BLaER1 (cell line): ENCODE measurements around the gene SYT8.

Experiments used
- H3K27ac ChIP-seq: shearing (Covaris generic); formaldehyde crosslinking; 2 replicates; pipeline ENCODE4 v1.8.1; 2022
- H3K27me3 ChIP-seq: shearing (Covaris generic); formaldehyde crosslinking; 2 replicates; pipeline ENCODE4 v1.8.1; 2022
- H3K36me3 ChIP-seq: shearing (Covaris generic); formaldehyde crosslinking; 2 replicates; pipeline ENCODE4 v1.8.1; 2022
- H3K4me1 ChIP-seq: shearing (Covaris generic); formaldehyde crosslinking; 2 replicates; pipeline ENCODE4 v1.8.1; 2022
- H3K4me2 ChIP-seq: shearing (Covaris generic); formaldehyde crosslinking; 2 replicates; pipeline ENCODE4 v1.8.1; 2022
- H3K4me3 ChIP-seq: shearing (Covaris generic); formaldehyde crosslinking; 2 replicates; pipeline ENCODE4 v1.8.1; 2022
- H3K9ac ChIP-seq: shearing (Covaris generic); formaldehyde crosslinking; 2 replicates; pipeline ENCODE4 v1.8.1; 2022
- H3K9me3 ChIP-seq: shearing (Covaris generic); formaldehyde crosslinking; 2 replicates; pipeline ENCODE4 v1.8.1; 2022
- H4K20me1 ChIP-seq: shearing (Covaris generic); formaldehyde crosslinking; 2 replicates; pipeline ENCODE4 v1.8.1; 2022
- Cebpa-rat ChIP-seq: shearing (Covaris generic); IDR thresholded peaks from 2 replicates; pipeline ENCODE4 v1.8.1; 2022

SYT8 gene

DNA sequence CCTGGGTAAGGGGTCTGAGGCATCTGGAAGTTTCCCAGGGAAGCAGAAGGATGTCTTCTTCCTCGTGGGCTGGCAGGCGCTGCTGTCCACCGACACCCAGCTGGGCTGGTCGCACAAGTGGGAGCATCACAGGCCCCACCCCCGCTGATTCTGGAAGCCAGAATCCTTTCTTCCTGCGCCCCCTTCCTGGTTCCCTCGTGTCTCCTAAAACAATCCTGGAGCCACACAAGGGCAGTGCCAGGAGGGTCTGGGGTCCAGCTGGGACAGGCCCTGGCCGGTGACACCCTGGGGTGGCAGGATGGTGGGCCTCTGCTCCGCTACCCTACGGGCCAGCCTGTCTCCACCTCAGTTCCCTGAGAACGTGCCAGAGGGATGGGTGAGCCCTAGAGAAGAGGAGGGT is 22.3 kb downstream of the SYT8 start:
- H3K27ac ChIP-seq: no peak overlapping the region
- peak overlapping the region; percentile 89 for H3K4me2 ChIP-seq
- H3K9ac ChIP-seq: no peak overlapping the region
- H3K27me3 ChIP-seq: peaks cover 8% of the 10 kb centered on the region; the same call in 1 of the 2 replicates
- H3K4me1 ChIP-seq: peaks cover 54% of the 10 kb centered on the region
- H3K9me3 ChIP-seq: no peaks in the 10 kb centered on the region
- no peak overlapping the region for H3K4me3 ChIP-seq
- TF ChIP-seq Cebpa-rat: no peak
- H4K20me1 ChIP-seq: peaks cover 36% of the 10 kb centered on the region
- H3K36me3 ChIP-seq: no peaks in the 10 kb centered on the region

DNA sequence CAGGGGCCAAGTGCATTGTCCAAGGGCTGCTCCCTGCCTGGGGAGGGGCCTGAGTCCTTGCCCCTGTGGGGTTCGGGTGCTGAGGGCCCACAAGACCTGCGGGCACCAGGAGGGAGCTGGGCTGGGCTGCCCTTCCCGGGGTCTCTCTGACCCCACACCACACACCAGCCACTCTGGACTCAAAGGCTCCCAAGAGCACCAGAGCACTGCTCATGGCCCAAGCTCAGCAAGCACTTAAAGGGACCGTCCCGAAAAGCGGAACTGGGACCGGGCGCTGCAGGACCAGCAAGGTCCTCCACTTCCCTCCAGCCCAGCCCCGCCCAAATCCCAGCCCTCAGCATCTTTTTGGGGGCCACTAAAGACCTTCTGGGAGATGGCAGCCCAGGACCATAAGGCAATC is 23.4 kb downstream of the SYT8 start:
- H3K9ac ChIP-seq: no peak overlapping the region
- H3K9me3 ChIP-seq: no peaks in the 10 kb centered on the region
- no peak overlapping the region for H3K4me2 ChIP-seq
- H3K27ac ChIP-seq: no peak overlapping the region
- H3K27me3 ChIP-seq: peaks cover 19% of the 10 kb centered on the region
- no peak overlapping the region for H3K4me3 ChIP-seq
- no peaks in the 10 kb centered on the region for H3K36me3 ChIP-seq
- no peak for TF ChIP-seq Cebpa-rat
- peaks cover 35% of the 10 kb centered on the region for H4K20me1 ChIP-seq
- H3K4me1 ChIP-seq: peaks cover 43% of the 10 kb centered on the region

DNA sequence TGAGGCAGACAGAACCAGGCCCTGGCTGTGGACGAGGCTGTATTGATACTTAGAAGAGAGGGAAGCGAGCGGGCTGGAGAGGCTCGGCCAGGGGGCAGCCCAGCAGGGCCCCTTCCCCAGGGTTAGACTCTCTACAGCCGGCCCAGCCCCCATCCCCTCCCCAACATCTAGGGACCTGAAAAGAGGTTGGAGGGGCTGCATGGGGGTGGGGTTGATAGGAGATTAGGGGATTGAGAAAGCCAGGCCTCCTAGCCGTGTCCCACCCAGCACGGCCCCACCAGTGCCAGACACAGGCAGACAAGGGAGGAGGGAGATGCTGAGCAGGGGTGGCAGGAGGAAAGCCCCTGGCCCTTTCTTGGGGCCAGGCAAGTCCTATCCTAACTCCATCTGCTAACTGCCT is 23.8 kb downstream of the SYT8 start:
- no peaks in the 10 kb centered on the region for H3K9me3 ChIP-seq
- H3K4me3 ChIP-seq: no peak overlapping the region
- TF ChIP-seq Cebpa-rat: no peak
- H3K27me3 ChIP-seq: peaks cover 23% of the 10 kb centered on the region
- peaks cover 42% of the 10 kb centered on the region for H3K4me1 ChIP-seq
- H4K20me1 ChIP-seq: peaks cover 35% of the 10 kb centered on the region
- H3K4me2 ChIP-seq: no peak overlapping the region
- no peak overlapping the region for H3K9ac ChIP-seq
- H3K36me3 ChIP-seq: no peaks in the 10 kb centered on the region
- no peak overlapping the region for H3K27ac ChIP-seq

DNA sequence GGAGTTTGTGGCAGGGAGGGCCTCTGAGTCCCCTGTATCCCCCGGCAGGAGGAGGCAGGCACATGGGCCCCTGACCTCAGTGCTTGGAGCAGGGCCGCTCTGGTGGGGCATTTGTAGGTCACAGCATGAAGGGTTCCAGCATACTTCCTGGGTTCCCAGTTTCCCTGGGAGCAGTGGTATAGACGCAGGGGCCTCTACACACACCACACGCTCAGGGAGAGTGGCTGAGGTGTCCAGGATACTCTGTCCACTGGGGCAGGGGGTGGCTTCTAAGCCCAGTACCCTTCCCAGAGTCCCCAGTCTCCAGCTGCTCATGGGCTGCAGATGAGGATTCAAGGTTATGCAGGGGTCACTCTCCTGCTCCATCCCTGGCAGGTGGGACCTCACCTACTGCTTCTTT is 24.2 kb downstream of the SYT8 start:
- Histone ChIP-seq H3K27ac (no peak overlapping the region), H3K9me3 (no peaks in the 10 kb centered on the region), H3K36me3 (no peaks in the 10 kb centered on the region), H3K4me3 (no peak overlapping the region), H3K27me3 (peaks cover 28% of the 10 kb centered on the region), H3K4me1 (peaks cover 40% of the 10 kb centered on the region), H4K20me1 (peaks cover 31% of the 10 kb centered on the region), H3K9ac (no peak overlapping the region), H3K4me2 (no peak overlapping the region)
- TF ChIP-seq Cebpa-rat: no peak

DNA sequence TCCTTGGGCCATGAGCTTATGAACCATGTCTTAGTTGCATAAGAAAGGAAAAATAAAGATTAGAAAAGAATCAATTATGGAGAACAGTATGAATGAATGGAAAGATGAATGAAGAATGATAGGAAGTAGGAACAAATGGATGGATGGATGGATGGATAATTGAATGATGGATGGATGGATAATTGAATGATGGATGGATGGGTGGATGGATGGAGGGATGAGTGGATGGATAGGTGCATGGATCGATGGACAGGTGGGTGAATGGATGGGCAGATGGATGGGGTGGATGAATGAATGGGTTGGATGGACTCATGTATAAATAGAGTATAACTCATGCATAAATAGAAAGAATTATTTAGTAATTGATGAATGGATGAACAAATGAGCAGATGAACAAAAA is 25.3 kb downstream of the SYT8 start:
- H3K4me1 ChIP-seq: peaks cover 38% of the 10 kb centered on the region
- H4K20me1 ChIP-seq: peaks cover 26% of the 10 kb centered on the region
- H3K27me3 ChIP-seq: peaks cover 33% of the 10 kb centered on the region
- no peak overlapping the region for H3K4me2 ChIP-seq
- H3K4me3 ChIP-seq: no peak overlapping the region
- no peaks in the 10 kb centered on the region for H3K36me3 ChIP-seq
- no peak overlapping the region for H3K27ac ChIP-seq
- H3K9ac ChIP-seq: no peak overlapping the region
- H3K9me3 ChIP-seq: no peaks in the 10 kb centered on the region
- TF ChIP-seq Cebpa-rat: no peak

DNA sequence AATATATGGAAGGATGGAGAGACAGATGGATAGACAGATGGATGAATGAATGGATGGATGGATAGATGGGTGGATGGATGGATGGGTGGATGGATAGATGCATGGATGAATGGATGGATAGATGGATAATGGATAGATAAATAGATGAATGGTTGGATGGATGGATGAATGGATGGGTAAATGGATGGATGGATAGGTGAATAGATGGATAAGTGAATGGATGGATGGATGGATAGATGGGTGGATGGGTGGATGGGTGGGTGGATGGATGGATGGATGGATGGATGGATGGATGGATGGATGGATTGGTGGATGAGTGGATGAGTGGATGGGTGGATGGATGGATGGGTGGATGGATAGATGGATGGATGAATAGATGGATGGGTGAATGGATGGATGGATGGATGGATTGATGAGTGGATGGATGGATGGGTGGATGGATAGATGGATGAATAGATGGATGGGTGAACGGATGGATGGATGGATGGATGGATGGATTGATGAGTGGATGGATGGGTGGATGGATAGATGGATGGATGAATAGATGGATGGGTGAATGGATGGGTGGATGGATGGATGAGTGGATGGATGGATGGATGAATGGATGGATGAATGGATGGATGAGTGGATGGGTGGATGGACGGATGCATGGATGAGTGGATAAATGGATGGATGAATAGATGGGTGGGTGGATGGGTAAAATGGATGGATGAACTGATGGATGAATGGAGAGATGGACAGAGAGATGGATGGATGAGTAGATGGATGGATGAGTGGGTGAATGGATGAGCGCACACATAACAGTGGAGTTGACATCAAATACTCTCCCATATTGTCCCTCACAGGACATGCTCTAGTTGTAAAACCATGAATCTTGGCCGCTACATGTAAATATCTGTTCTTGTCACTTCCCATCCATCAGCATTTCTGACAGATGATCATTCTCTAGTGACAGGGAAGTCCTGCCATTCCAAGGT is 26.9 kb downstream of the SYT8 start:
- TF ChIP-seq Cebpa-rat: no peak
- H3K9ac ChIP-seq: no peak overlapping the region
- no peak overlapping the region for H3K4me2 ChIP-seq
- peaks cover 49% of the 10 kb centered on the region for H3K27me3 ChIP-seq
- peaks cover 36% of the 10 kb centered on the region for H4K20me1 ChIP-seq
- no peak overlapping the region for H3K4me3 ChIP-seq
- peaks cover 27% of the 10 kb centered on the region for H3K4me1 ChIP-seq
- H3K9me3 ChIP-seq: no peaks in the 10 kb centered on the region
- H3K27ac ChIP-seq: no peak overlapping the region
- no peaks in the 10 kb centered on the region for H3K36me3 ChIP-seq

DNA sequence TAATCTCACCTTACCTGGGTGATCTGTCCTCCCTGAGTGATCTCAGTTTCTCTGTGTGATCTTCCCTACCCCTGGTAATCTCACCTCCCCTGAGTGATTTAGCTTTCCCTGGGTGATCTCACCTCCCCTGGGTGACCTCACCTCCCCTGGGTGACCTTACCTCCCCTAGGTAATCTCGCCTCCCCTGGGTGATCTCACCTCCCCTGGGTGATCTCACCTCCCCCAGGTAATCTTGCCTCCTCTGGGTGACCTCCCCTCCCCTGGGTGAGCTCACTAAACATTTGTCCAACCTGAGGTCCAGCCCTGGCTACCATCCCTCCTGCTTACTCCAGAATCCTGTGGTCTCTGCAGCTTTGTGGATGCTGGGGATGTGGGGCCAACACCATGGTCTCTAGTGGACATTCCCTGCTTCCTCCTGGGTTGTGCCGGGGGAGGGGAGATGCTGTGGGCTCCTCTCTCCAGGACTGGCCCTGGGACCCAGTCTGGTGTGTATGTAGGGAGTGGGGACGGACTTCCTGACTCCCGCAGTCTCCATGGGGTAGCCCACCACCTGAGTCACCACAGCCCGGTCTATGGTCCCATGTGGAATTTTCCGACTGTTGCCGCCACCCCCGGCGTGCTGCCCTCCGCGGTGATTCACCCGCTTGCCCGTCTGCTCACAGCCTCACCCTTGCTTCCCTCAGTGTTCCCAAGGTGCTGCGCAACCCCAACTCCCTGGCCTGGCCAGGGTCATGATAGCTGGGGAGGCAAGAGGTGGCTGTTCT is 28.0 kb downstream of the SYT8 start:
- H3K4me2 ChIP-seq: no peak overlapping the region
- H3K27ac ChIP-seq: no peak overlapping the region

DNA sequence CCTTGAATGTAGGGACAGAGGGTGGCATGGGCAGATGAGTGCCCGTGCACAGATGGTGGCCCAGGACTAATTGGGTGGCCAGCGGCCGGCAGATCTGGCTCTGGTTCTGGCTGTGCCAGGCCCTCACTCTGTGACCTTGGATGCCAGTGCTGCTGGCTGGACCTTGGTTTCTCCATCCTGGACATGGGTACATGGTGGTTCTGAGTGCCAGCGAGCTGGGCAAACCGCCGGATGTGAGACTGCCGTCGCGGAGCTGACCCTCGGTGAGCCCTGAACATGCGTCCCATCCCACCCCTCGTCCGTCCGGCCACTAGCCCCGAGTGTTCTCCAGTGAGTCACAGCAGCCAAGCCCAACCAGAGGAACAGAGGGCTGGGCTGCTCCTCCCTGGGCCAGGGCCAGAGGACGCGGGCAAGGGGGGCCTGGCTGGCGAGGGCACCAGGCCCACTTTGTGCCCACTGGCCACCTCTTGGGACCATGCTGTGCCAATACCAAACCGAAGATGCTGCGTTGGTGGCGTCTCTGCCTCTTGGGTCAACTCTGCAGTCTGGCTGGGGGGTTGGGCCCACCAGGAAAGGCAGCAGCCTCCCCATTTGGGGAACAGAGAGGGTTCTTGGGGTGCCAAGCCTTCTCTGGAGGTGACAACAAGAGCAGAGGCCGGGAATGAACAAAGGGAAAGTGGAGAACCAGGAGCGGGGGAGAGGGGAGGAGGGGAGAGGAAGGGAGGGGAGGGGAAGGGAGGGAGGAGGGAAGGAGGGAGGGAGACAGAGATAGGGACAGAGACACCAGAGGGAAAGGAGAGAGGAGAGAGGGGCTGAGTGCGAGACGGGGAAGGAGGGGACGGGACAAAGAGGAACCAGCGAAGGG is 28.8 kb downstream of the SYT8 start:
- Histone ChIP-seq H4K20me1 (peaks cover 48% of the 10 kb centered on the region), H3K27ac (no peak overlapping the region), H3K9ac (no peak overlapping the region), H3K9me3 (no peaks in the 10 kb centered on the region), H3K4me2 (no peak overlapping the region), H3K36me3 (no peaks in the 10 kb centered on the region), H3K4me1 (peaks cover 37% of the 10 kb centered on the region), H3K27me3 (peaks cover 64% of the 10 kb centered on the region), H3K4me3 (no peak overlapping the region)
- TF ChIP-seq Cebpa-rat: no peak

More for the DNA sequence above, 28.0 kb downstream of the SYT8 start:
- H3K27me3 ChIP-seq: peaks cover 57% of the 10 kb centered on the region
- H3K4me3 ChIP-seq: no peak overlapping the region
- H3K9me3 ChIP-seq: no peaks in the 10 kb centered on the region
- no peak overlapping the region for H3K9ac ChIP-seq
- H4K20me1 ChIP-seq: peaks cover 40% of the 10 kb centered on the region
- no peak for TF ChIP-seq Cebpa-rat
- H3K36me3 ChIP-seq: no peaks in the 10 kb centered on the region
- peaks cover 29% of the 10 kb centered on the region for H3K4me1 ChIP-seq

DNA sequence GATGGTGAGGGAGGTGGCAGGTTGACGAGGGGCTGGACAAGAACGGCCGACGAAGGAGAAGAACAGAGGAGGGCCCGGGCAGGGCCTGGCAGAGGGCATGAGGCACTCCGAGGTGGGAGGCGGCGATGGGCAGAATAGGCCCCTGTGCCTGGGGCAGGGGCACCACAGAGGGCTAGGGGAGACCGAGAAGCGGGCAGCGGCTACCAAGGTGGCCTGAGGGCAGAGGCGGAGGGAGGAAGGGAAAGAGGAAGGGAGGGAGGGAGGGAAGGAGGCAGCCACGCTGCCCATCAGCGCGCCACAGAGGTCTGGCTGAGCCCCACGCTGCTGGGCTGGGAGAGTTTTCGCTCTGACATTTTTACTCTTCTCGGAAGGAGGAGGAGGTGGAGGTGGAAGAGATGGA is 29.4 kb downstream of the SYT8 start:
- no peak overlapping the region for H3K27ac ChIP-seq

More for the DNA sequence above, 29.4 kb downstream of the SYT8 start:
- no peak overlapping the region for H3K4me2 ChIP-seq
- H3K27me3 ChIP-seq: peaks cover 68% of the 10 kb centered on the region
- no peaks in the 10 kb centered on the region for H3K36me3 ChIP-seq
- no peak overlapping the region for H3K9ac ChIP-seq
- H4K20me1 ChIP-seq: peaks cover 48% of the 10 kb centered on the region
- H3K4me1 ChIP-seq: peaks cover 43% of the 10 kb centered on the region
- TF ChIP-seq Cebpa-rat: no peak
- H3K4me3 ChIP-seq: no peak overlapping the region
- no peaks in the 10 kb centered on the region for H3K9me3 ChIP-seq
